HCT116 (cell line): ENCODE data around the gene APBB2. TPM values are rescaled to one million over a fixed set of nuclear protein-coding genes. Genes with fewer than 3 reads are reported as not detected.

Experiments
- ATAC-seq: fragments of 200-7000 bp; cut with Tn5 transposase; 2 replicates; pipeline ENCODE4 v1.9.1; 2020; ENCODE audit warnings: mild to moderate bottlenecking, moderate library complexity
- BruUV-seq: library from RNA; stranded (reverse); fragments of 400-500 nt; replicated peaks from 2 replicates; lab custom pipeline; 2021; lab: Mats Ljungman, UMichigan
- CTCF ChIA-PET: fragments of 300-600 bp; sonication (Branson Sonifier 250); formaldehyde crosslinking; loops from one replicate; lab custom pipeline; 2021; ENCODE audit warnings: antibody characterized with exemption; lab: Charles Lee
- POLR2A ChIA-PET: fragments of 300-600, 350-600 bp; sonication (Branson Sonifier 250); formaldehyde crosslinking; loops from one replicate; lab custom pipeline; 2021; ENCODE audit warnings: antibody characterized with exemption; lab: Charles Lee
- RAD21 ChIA-PET, 2 experiments: fragments of 300-600 bp; sonication (Branson Sonifier 250); formaldehyde crosslinking; loops; one replicate each; lab custom pipeline; 2023; ENCODE audit warnings: low total read pairs in 2 of 2; ENCODE audit not compliant: uncharacterized antibody in 2 of 2, unreplicated experiment in 2 of 2, low non-redundant PET in 1 of 2; lab: Charles Lee
- DNase-seq: peaks from one replicate; pipeline ENCODE4 v3.0.0-alpha.2; 2010; ENCODE audit warnings: low read depth, low spot score
- H2AFZ ChIP-seq: fragments of 200-600 bp; shearing (Covaris generic), sonication (generic); 2 replicates; pipeline ENCODE4 v1.6.1; 2017; ENCODE audit warnings: low read depth, mixed run types, mixed read lengths, antibody characterized with exemption, low read length; ENCODE audit not compliant: poor library complexity, severe bottlenecking
- H3K27ac ChIP-seq: 2 replicates; pipeline ENCODE4 v1.5.1; 2012; ENCODE audit warnings: low read depth, low read length
- H3K27me3 ChIP-seq: fragments of 200-600 bp; sonication (generic); 2 replicates; pipeline ENCODE4 v1.6.1; 2016; ENCODE audit warnings: mixed run types, low read length, mixed read lengths; ENCODE audit not compliant: insufficient read depth
- H3K36me3 ChIP-seq, 2 experiments: fragments of 200-500 bp in 1 of 2; fragments of 200-600 bp in 1 of 2; sonication (Bioruptor generic) in 1 of 2; sonication (generic) in 1 of 2; 2 replicates each; pipeline versions ENCODE4 v1.5.1 to v1.6.1; 2014 to 2016; ENCODE audit warnings: low read length in 2 of 2, inconsistent platforms in 1 of 2, mixed read lengths in 1 of 2, mixed run types in 1 of 2; ENCODE audit not compliant: insufficient read depth in 2 of 2, control insufficient read depth in 1 of 2
- H3K4me1 ChIP-seq, 2 experiments: fragments of 200-600 bp in 1 of 2; sonication (generic) in 1 of 2; 2 replicates each; pipeline versions ENCODE4 v1.5.1 to v1.6.1; 2012 to 2017; ENCODE audit warnings: low read length in 2 of 2, inconsistent platforms in 1 of 2, mild to moderate bottlenecking in 1 of 2, mixed read lengths in 1 of 2, mixed run types in 1 of 2, moderate library complexity in 1 of 2; ENCODE audit not compliant: insufficient read depth in 2 of 2, control insufficient read depth in 1 of 2
- H3K4me2 ChIP-seq: fragments of 200-600 bp; sonication (generic); 2 replicates; pipeline ENCODE4 v1.6.1; 2017; ENCODE audit warnings: mixed run types, low read length, mixed read lengths
- H3K4me3 ChIP-seq, 2 experiments: fragments of 200-600 bp in 1 of 2; sonication (generic) in 1 of 2; replicated peaks in 1 of 2; 2 replicates each; pipeline ENCODE4 v1.5.1; 2011 to 2016; ENCODE audit warnings: low read length in 2 of 2, control low read depth in 1 of 2, low read depth in 1 of 2, mild to moderate bottlenecking in 1 of 2, mixed read lengths in 1 of 2, mixed run types in 1 of 2
- H3K79me2 ChIP-seq: fragments of 200-600 bp; sonication (generic); 2 replicates; pipeline ENCODE4 v1.6.1; 2017; ENCODE audit warnings: mild to moderate bottlenecking, mixed run types, low read length, moderate library complexity, mixed read lengths; ENCODE audit not compliant: insufficient read depth
- H3K9ac ChIP-seq: fragments of 200-600 bp; sonication (generic); 2 replicates; pipeline ENCODE4 v1.6.1; 2016; ENCODE audit warnings: low read length, mixed read lengths
- H3K9me2 ChIP-seq: fragments of 200-600 bp; sonication (generic), shearing (Covaris generic); 2 replicates; pipeline ENCODE4 v1.6.1; 2017; ENCODE audit warnings: mixed run types, mild to moderate bottlenecking, moderate library complexity; ENCODE audit not compliant: insufficient read depth
- H3K9me3 ChIP-seq, 2 experiments: fragments of 200-500 bp in 1 of 2; fragments of 200-600 bp in 1 of 2; sonication (Bioruptor generic) in 1 of 2; sonication (generic) in 1 of 2; 2 replicates each; pipeline ENCODE4 v1.6.1; 2014 to 2017; ENCODE audit warnings: low read length in 2 of 2, mixed read lengths in 2 of 2, inconsistent platforms in 1 of 2, low read depth in 1 of 2, mild to moderate bottlenecking in 1 of 2, mixed run types in 1 of 2, moderate library complexity in 1 of 2; ENCODE audit not compliant: control insufficient read depth in 1 of 2, insufficient read depth in 1 of 2
- H4K20me1 ChIP-seq: fragments of 200-600 bp; sonication (generic), shearing (Covaris generic); 2 replicates; pipeline ENCODE4 v1.6.1; 2017; ENCODE audit warnings: mixed run types, mild to moderate bottlenecking, moderate library complexity; ENCODE audit not compliant: insufficient read depth
- CBX3 ChIP-seq: IDR thresholded peaks from 2 replicates; pipeline ENCODE4 v1.6.1; 2012; ENCODE audit warnings: low read depth
- CEBPB ChIP-seq: IDR thresholded peaks from 2 replicates; pipeline ENCODE4 v1.6.1; 2012; ENCODE audit warnings: low read depth
- EGR1 ChIP-seq: IDR thresholded peaks from 2 replicates; pipeline ENCODE4 v1.6.1; 2012; ENCODE audit warnings: low read depth
- ELF1 ChIP-seq: IDR thresholded peaks from 2 replicates; pipeline ENCODE4 v1.6.1; 2012; ENCODE audit warnings: low read depth, borderline replicate concordance
- EZH2 ChIP-seq: fragments of 200-600 bp; sonication (generic); IDR thresholded peaks from 2 replicates; pipeline ENCODE4 v1.6.1; 2017; ENCODE audit warnings: antibody characterized with exemption, mixed run types
- EZH2phosphoT487 ChIP-seq: fragments of 200-600 bp; IDR thresholded peaks from 2 replicates; pipeline ENCODE4 v1.6.1; 2018; ENCODE audit warnings: antibody characterized with exemption, borderline replicate concordance
- FOSL1 ChIP-seq: IDR thresholded peaks from 2 replicates; pipeline ENCODE4 v1.6.1; 2012; ENCODE audit warnings: low read depth
- JUND ChIP-seq: IDR thresholded peaks from 2 replicates; pipeline ENCODE4 v1.6.1; 2012
- POLR2AphosphoS5 ChIP-seq: IDR thresholded peaks from 2 replicates; pipeline ENCODE4 v1.6.1; 2011; ENCODE audit warnings: mild to moderate bottlenecking, low read depth, low read length, moderate library complexity
- RAD21 ChIP-seq: IDR thresholded peaks from 2 replicates; pipeline ENCODE4 v1.6.1; 2012; ENCODE audit warnings: low read depth, mild to moderate bottlenecking
- SIN3A ChIP-seq: IDR thresholded peaks from 2 replicates; pipeline ENCODE4 v1.6.1; 2012; ENCODE audit warnings: low read depth
- SRF ChIP-seq: IDR thresholded peaks from 2 replicates; pipeline ENCODE4 v1.6.1; 2012; ENCODE audit warnings: low read depth
- TCF7L2 ChIP-seq: IDR thresholded peaks from 2 replicates; pipeline ENCODE4 v1.7.0; 2011; ENCODE audit warnings: borderline replicate concordance, inconsistent platforms; ENCODE audit not compliant: insufficient read depth, insufficient read length; ENCODE audit errors: extremely low read depth
- YY1 ChIP-seq: IDR thresholded peaks from 2 replicates; pipeline ENCODE4 v1.6.1; 2011; ENCODE audit warnings: low read length, low read depth, moderate library complexity, mild to moderate bottlenecking; ENCODE audit not compliant: insufficient replicate concordance; ENCODE audit errors: extremely low read depth
- ZFX ChIP-seq: fragments of 450-650 bp; IDR thresholded peaks from 2 replicates; pipeline ENCODE4 v1.6.1; 2017
- ZNF274 ChIP-seq: fragments of 200-500 bp; sonication (Bioruptor generic); IDR thresholded peaks from 2 replicates; pipeline ENCODE4 v1.6.1; 2014; ENCODE audit warnings: mild to moderate bottlenecking, low read depth, low read length, inconsistent platforms
- intact Hi-C: fragments of 100-400 bp; cut with micrococcal nuclease; formaldehyde crosslinking; loops from 2 replicates; pipeline ENCODE4 v1.10.0; 2022
- total RNA-seq: library from RNA; stranded (reverse); gene quantifications from one replicate; pipeline ENCODE4 v1.2.1, GENCODE V29; 2021; ENCODE audit not compliant: unreplicated experiment
- TF ChIP-seq, protein P1 (sequence below): IDR thresholded peaks from 2 replicates; pipeline ENCODE4 v1.6.1; 2012
- TF ChIP-seq, protein P2 (sequence below): IDR thresholded peaks from 2 replicates; pipeline ENCODE4 v1.6.1; 2012; ENCODE audit warnings: low read depth
- TF ChIP-seq, protein P3 (sequence below): IDR thresholded peaks from 2 replicates; pipeline ENCODE4 v1.6.1; 2012
- TF ChIP-seq, protein P4 (sequence below), 3 experiments: fragments of 200-600 bp in 1 of 3; sonication (generic) in 1 of 3; IDR thresholded peaks in 2 of 3; conservative IDR thresholded peaks in 1 of 3; 2 replicates each; pipeline ENCODE4 v1.5.1; 2012 to 2017; ENCODE audit warnings: low read depth in 2 of 3, low read length in 2 of 3, antibody characterized with exemption in 1 of 3, borderline replicate concordance in 1 of 3, control low read depth in 1 of 3, mild to moderate bottlenecking in 1 of 3, mixed read lengths in 1 of 3, mixed run types in 1 of 3, moderate library complexity in 1 of 3; ENCODE audit not compliant: insufficient read depth in 1 of 3

The APBB2 gene
- total RNA-seq, 1 experiment from 2014 or later = 72.5 TPM

DNA sequence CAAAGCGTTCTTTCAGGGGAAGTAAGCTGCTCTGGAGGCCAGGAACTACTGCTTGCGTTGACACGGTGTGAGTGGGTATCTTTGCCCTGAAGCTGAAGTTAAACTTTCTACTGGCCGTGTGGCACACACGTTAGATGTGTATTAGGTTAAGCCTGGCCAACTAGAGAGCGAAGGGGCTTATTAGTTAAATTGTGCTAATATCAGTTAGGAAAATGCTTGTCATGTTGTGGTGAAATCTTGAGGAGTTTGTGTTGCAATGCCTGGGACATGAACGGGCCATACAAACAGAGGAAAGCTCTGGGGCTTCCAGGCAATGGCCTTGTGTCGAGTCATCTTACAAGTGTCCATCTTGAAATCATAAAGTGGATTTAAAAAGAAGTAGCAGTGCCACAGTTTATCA, 402.0 kb downstream of the APBB2 start:
- Histone ChIP-seq H3K9ac (no peak overlapping the region), H3K9me3 (no peaks in the 10 kb centered on the region), H2AFZ (no peak overlapping the region), H3K79me2 (no peaks in the 10 kb centered on the region), H3K4me1 (no peaks in the 10 kb centered on the region), H3K27me3 (no peaks in the 10 kb centered on the region), H3K27ac (no peak overlapping the region), H3K36me3 (0 out of 4 replicates have a peak, but pooled peaks cover 0 to 16% of the 10 kb centered on the region in 2 experiments), H3K9me2 (no peaks in the 10 kb centered on the region), H3K4me3 (no peak overlapping the region), H4K20me1 (no peaks in the 10 kb centered on the region), H3K4me2 (no peak overlapping the region)
- CTCF ChIA-PET = no interaction called here
- POLR2A ChIA-PET = no interaction called here
- RAD21 ChIA-PET = no interaction called here
- intact Hi-C loops = no loop called here
- TF ChIP-seq ZNF274 = no peak
- no peak for TF ChIP-seq SIN3A
- no peak for TF ChIP-seq CBX3
- TF ChIP-seq EZH2phosphoT487 = no peak
- TF ChIP-seq, protein P1, sequence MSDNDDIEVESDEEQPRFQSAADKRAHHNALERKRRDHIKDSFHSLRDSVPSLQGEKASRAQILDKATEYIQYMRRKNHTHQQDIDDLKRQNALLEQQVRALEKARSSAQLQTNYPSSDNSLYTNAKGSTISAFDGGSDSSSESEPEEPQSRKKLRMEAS = no peak
- TF ChIP-seq SRF = no peak
- TF ChIP-seq TCF7L2 = no peak
- TF ChIP-seq, protein P2, sequence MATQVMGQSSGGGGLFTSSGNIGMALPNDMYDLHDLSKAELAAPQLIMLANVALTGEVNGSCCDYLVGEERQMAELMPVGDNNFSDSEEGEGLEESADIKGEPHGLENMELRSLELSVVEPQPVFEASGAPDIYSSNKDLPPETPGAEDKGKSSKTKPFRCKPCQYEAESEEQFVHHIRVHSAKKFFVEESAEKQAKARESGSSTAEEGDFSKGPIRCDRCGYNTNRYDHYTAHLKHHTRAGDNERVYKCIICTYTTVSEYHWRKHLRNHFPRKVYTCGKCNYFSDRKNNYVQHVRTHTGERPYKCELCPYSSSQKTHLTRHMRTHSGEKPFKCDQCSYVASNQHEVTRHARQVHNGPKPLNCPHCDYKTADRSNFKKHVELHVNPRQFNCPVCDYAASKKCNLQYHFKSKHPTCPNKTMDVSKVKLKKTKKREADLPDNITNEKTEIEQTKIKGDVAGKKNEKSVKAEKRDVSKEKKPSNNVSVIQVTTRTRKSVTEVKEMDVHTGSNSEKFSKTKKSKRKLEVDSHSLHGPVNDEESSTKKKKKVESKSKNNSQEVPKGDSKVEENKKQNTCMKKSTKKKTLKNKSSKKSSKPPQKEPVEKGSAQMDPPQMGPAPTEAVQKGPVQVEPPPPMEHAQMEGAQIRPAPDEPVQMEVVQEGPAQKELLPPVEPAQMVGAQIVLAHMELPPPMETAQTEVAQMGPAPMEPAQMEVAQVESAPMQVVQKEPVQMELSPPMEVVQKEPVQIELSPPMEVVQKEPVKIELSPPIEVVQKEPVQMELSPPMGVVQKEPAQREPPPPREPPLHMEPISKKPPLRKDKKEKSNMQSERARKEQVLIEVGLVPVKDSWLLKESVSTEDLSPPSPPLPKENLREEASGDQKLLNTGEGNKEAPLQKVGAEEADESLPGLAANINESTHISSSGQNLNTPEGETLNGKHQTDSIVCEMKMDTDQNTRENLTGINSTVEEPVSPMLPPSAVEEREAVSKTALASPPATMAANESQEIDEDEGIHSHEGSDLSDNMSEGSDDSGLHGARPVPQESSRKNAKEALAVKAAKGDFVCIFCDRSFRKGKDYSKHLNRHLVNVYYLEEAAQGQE = no peak
- no peak for TF ChIP-seq ELF1
- no peak for TF ChIP-seq RAD21
- TF ChIP-seq ZFX = no peak
- TF ChIP-seq, protein P3, sequence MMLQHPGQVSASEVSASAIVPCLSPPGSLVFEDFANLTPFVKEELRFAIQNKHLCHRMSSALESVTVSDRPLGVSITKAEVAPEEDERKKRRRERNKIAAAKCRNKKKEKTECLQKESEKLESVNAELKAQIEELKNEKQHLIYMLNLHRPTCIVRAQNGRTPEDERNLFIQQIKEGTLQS = no peak
- no peak for TF ChIP-seq POLR2AphosphoS5
- no peak for TF ChIP-seq JUND
- TF ChIP-seq YY1 = no peak
- TF ChIP-seq FOSL1 = no peak
- TF ChIP-seq CEBPB = no peak
- TF ChIP-seq, protein P4, sequence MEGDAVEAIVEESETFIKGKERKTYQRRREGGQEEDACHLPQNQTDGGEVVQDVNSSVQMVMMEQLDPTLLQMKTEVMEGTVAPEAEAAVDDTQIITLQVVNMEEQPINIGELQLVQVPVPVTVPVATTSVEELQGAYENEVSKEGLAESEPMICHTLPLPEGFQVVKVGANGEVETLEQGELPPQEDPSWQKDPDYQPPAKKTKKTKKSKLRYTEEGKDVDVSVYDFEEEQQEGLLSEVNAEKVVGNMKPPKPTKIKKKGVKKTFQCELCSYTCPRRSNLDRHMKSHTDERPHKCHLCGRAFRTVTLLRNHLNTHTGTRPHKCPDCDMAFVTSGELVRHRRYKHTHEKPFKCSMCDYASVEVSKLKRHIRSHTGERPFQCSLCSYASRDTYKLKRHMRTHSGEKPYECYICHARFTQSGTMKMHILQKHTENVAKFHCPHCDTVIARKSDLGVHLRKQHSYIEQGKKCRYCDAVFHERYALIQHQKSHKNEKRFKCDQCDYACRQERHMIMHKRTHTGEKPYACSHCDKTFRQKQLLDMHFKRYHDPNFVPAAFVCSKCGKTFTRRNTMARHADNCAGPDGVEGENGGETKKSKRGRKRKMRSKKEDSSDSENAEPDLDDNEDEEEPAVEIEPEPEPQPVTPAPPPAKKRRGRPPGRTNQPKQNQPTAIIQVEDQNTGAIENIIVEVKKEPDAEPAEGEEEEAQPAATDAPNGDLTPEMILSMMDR (IDR thresholded peaks at IDR 0.05 in 2 of 3, conservative IDR thresholded peaks at IDR 0.05 in 1 of 3; ENCODE audit: borderline replicate concordance in 1 of 3, insufficient read depth in 1 of 3, low read depth in 2 of 3, low read length in 2 of 3) = no peak
- no peak for TF ChIP-seq EGR1
- TF ChIP-seq EZH2 = no peak
- DNase-seq = no peak
- ATAC-seq = no peak
- no TSS peak for BruUV-seq
